Esophagus muscularis mucosa (tissue), 4 donors: ENCODE results near the gene ZSCAN25. TPM values are rescaled to one million over a fixed set of nuclear protein-coding genes. Genes with fewer than 3 reads are reported as not detected.

Source experiments
- DNase-seq: peaks from one replicate; pipeline ENCODE4 v3.0.0-alpha.2; 2017; ENCODE audit errors: extremely low spot score
- H3K27ac ChIP-seq, 4 donors: fragments of 200-600 bp; sonication (generic); replicated peaks in 1 of 4; 1 replicate in 3 of 4; 2 replicates in 1 of 4; pipeline ENCODE4 v1.5.1; 2016 to 2019; ENCODE audit warnings: mild to moderate bottlenecking in 1 of 4
- H3K27me3 ChIP-seq, 4 donors: fragments of 200-600 bp; sonication (generic); one replicate each; pipeline versions ENCODE4 v1.5.1 to v1.6.0; 2016 to 2019
- H3K36me3 ChIP-seq, 4 donors: fragments of 200-600 bp; sonication (generic); one replicate each; pipeline ENCODE4 v1.5.1; 2016 to 2019
- H3K4me1 ChIP-seq, 4 donors: fragments of 200-600 bp; sonication (generic); one replicate each; pipeline ENCODE4 v1.5.1; 2016 to 2019
- H3K4me3 ChIP-seq, 4 donors: fragments of 200-600 bp; sonication (generic); 1 replicate in 2 of 4; 2 replicates in 2 of 4; pipeline ENCODE4 v1.5.1; 2016 to 2019; ENCODE audit warnings: mild to moderate bottlenecking in 4 of 4, moderate library complexity in 1 of 4
- H3K9me3 ChIP-seq, 4 donors: fragments of 200-600 bp; sonication (generic); 1 replicate in 3 of 4; 2 replicates in 1 of 4; pipeline ENCODE4 v1.5.1; 2016 to 2019
- CTCF ChIP-seq, 3 experiments: fragments of 200-600 bp in 2 of 3; fragments of 450-650 bp in 1 of 3; sonication (generic) in 2 of 3; IDR thresholded peaks; one replicate each; pipeline ENCODE4 v1.5.1; 2017 to 2019; ENCODE audit warnings: antibody characterized with exemption in 3 of 3, mild to moderate bottlenecking in 2 of 3, moderate library complexity in 1 of 3
- EP300 ChIP-seq: sonication (generic); formaldehyde crosslinking; IDR thresholded peaks from one replicate; pipeline ENCODE4 v1.6.1; 2017; ENCODE audit warnings: antibody characterized with exemption
- POLR2A ChIP-seq: fragments of 450-650 bp; IDR thresholded peaks from one replicate; pipeline ENCODE4 v1.6.1; 2017; ENCODE audit warnings: antibody characterized with exemption, moderate library complexity, mild to moderate bottlenecking, low read depth
- POLR2AphosphoS5 ChIP-seq, 2 donors: sonication (generic); formaldehyde crosslinking; IDR thresholded peaks; one replicate each; pipeline ENCODE4 v1.6.1; 2017; ENCODE audit warnings: antibody characterized with exemption in 2 of 2
- WGBS: methylation state at CpG from one replicate; pipeline ENCODE4 v1.1.5; 2018; 5-methylcytosine and 5-hydroxymethylcytosine counted together
- intact Hi-C: fragments of 100-400 bp; cut with DNase I; formaldehyde crosslinking; loops from one replicate; pipeline ENCODE4 v1.15.1; 2023
- total RNA-seq, 4 donors: library from RNA; depleted of rRNA; stranded (reverse); fragments of >200 nt; gene quantifications; one replicate each; pipeline versions ENCODE4 v1.1.0 to v1.2.1, GENCODE V29; 2016

Gene ZSCAN25
- total RNA-seq, 4 donors from 2014 or later, result 12.1 to 17.1 (median 14.2) TPM

- H3K4me1 ChIP-seq, result no peaks in the 10 kb centered on the region
- no peaks in the 10 kb centered on the region for H3K9me3 ChIP-seq
- H3K36me3 ChIP-seq, result peaks cover 0 to 38% (median 15%) of the 10 kb centered on the region in 4 donors
- H3K4me3 ChIP-seq, result no peak overlapping the region
- H3K27me3 ChIP-seq, result no peaks in the 10 kb centered on the region
- TF ChIP-seq POLR2A (no peak), POLR2AphosphoS5 (IDR thresholded peaks at IDR 0.05) (no peak), CTCF (IDR thresholded peaks at IDR 0.05) (no peak), EP300 (no peak)
- no peak overlapping the region for H3K27ac ChIP-seq
- no peak for DNase-seq
- intact Hi-C loops, result no loop called here
Measured at GRCh38 chr7:99639267-99639666, 22.5 kb downstream of the ZSCAN25 start.

GRCh38 chr7:99642027-99642426, 25.3 kb downstream of the ZSCAN25 start:
- Histone ChIP-seq H3K36me3 (peaks cover 5 to 43% (median 21%) of the 10 kb centered on the region in 4 donors), H3K4me1 (no peaks in the 10 kb centered on the region), H3K4me3 (no peak overlapping the region), H3K27me3 (no peaks in the 10 kb centered on the region), H3K27ac (no peak overlapping the region), H3K9me3 (no peaks in the 10 kb centered on the region)
- peak; percentile 21 for DNase-seq
- TF ChIP-seq CTCF (IDR thresholded peaks at IDR 0.05) (no peak), POLR2AphosphoS5 (IDR thresholded peaks at IDR 0.05) (no peak), POLR2A (no peak), EP300 (no peak)
- intact Hi-C loops, result no loop called here
- WGBS, result 93% methylated on average over 1 of the region's 1 CpG

DNA sequence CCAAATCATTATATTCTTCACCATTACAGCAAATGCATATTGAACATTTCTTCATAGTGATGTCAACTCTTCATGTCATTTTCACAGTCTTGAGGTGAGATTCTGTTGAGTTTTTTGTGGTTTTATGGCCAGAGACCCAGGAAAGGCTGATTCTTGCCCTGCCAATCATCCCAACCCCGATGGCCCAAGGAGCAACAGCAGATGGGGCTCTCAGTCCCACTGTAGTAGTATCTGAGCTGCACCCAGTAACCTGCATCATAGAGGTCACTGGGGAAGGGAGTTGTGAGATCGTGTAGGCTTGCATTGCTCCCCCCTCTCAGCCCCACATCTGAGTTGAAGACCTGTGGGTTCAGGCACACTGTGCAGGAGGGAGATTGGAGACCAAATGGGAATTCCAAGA, 26.7 kb downstream of the ZSCAN25 start:
- peak; percentile 45 for DNase-seq
- 80% methylated on average over 2 of the region's 2 CpGs for WGBS
- intact Hi-C loops, result no loop called here
- Histone ChIP-seq H3K4me3 (no peak overlapping the region), H3K27me3 (no peaks in the 10 kb centered on the region), H3K27ac (no peak overlapping the region), H3K36me3 (peaks cover 5 to 34% (median 16%) of the 10 kb centered on the region in 4 donors), H3K9me3 (no peaks in the 10 kb centered on the region), H3K4me1 (no peaks in the 10 kb centered on the region)
- TF ChIP-seq CTCF (IDR thresholded peaks at IDR 0.05) (no peak), POLR2A (no peak), EP300 (no peak)

DNA sequence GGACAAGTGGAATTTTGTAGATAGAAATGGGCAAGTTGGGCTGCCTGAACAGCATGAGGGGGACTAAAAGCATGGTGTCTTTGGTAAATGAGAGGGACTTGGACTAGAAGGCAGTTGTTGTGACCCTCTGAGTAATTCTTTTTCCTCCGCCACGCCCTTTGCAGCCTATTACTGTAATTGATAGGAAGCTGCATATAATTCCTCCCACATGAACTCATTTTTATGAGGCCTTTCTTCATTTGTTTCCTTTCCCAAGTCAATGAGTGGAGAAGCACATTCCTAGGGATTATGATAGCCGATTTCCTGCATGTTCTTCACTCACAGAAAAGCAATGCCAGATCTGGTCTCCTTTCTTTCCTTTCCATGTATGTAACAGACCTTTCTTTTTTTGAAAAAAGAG, 27.7 kb downstream of the ZSCAN25 start:
- no peaks in the 10 kb centered on the region for H3K27me3 ChIP-seq
- TF ChIP-seq EP300 (no peak), CTCF (IDR thresholded peaks at IDR 0.05) (no peak), POLR2AphosphoS5 (IDR thresholded peaks at IDR 0.05) (no peak), POLR2A (no peak)
- 95% methylated on average over 3 of the region's 3 CpGs for WGBS
- peak; percentile 17 for DNase-seq
- H3K27ac ChIP-seq, result no peak overlapping the region
- H3K9me3 ChIP-seq, result no peaks in the 10 kb centered on the region
- intact Hi-C loops, result no loop called here
- H3K4me1 ChIP-seq, result no peaks in the 10 kb centered on the region
- H3K36me3 ChIP-seq, result peaks cover 5 to 34% (median 15%) of the 10 kb centered on the region in 4 donors
- no peak overlapping the region for H3K4me3 ChIP-seq

DNA sequence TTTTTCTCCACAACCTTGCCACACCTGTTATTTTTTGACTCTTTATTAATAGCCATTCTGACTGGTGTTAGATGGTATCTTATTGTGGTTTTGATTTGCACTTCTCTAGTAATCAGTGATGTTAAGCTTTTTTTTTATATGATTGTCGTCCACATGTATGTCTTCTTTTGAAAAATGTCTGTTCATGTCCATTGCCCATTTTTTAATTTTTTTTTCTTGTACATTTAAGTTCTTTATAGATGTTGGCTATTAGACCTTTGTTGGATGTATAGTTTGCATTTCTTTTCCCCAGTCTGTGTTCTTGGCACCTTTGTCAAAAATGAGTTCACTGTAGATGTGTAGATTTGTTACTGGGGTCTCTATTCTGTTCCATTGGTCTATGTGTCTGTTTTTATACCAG, 28.8 kb downstream of the ZSCAN25 start:
- H3K4me3 ChIP-seq, result no peak overlapping the region
- no peak overlapping the region for H3K27ac ChIP-seq
- no peak for TF ChIP-seq EP300
- TF ChIP-seq CTCF (IDR thresholded peaks at IDR 0.05), result no peak
- TF ChIP-seq POLR2A, result no peak
- intact Hi-C loops, result no loop called here
- no peak for DNase-seq
- no peaks in the 10 kb centered on the region for H3K27me3 ChIP-seq
- H3K36me3 ChIP-seq, result peaks cover 5 to 39% (median 15%) of the 10 kb centered on the region in 4 donors
- H3K9me3 ChIP-seq, result no peaks in the 10 kb centered on the region
- 100% methylated on average over 1 of the region's 1 CpG for WGBS
- H3K4me1 ChIP-seq, result no peaks in the 10 kb centered on the region
